HG03139 (cell line): ENCODE results near the gene NHERF1.

Experiments
- ATAC-seq: cut with Tn5 transposase; IDR thresholded peaks from one replicate; pipeline ENCODE4 v1.9.1; 2021; ENCODE audit not compliant: unreplicated experiment

Gene NHERF1

GRCh38 chr17:74732042-74732867 is 16.2 kb upstream of the NHERF1 start:
- no peak for ATAC-seq

DNA sequence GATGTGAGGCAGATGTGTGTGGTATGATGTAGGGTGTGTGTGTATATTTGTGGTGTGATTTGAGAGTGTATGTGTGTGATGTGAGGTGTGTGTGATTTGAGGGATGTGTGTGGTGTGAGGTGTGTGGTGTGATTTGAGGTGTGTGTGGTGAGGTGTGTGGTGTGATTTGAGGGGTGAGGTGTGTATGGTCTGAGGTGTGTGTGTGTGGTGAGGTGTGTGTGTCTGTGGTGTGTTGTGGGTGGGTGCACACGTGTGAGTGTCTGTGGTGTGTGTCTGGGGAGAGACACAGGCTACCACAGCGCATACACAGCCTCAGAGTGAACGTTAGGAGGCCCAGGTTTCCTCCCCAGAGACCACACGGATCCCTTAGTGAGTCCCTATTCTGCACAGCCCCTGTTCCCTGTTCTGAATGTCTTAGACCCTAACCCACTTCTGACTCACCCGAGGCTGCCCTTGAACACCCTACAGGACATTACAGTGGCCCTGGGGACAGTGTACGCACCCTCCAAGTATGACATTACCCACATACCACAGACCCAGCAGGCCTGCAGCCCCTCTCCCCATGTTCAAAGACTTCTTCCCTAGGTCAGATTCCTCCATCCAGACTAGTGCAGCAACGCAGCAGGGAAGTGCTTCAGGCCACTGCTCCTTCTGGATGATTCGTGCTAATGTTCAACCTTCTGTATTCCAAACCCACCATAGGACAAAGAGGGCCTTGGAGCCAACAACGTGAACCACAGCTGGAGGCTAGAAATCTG is 14.9 kb upstream of the NHERF1 start:
- ATAC-seq: no peak

DNA sequence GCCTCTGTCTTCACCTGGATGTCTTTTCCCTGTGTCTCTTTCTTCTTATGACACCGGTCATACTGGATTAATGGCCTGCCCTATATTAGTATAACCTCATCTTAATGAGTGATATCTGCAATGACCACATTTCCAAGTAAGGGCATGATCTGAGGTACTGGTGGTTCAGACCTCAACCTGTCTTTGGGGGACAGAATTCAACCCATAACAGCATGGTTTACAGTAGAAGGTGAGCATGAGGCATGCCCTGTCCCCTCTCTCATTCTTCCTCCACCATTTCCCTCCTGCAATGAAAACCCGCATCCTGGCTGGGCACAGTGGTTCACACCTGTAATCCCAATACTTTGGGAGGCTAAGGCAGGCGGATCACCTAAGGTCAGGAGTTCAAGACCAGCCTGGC is 14.2 kb upstream of the NHERF1 start:
- ATAC-seq: no peak

DNA sequence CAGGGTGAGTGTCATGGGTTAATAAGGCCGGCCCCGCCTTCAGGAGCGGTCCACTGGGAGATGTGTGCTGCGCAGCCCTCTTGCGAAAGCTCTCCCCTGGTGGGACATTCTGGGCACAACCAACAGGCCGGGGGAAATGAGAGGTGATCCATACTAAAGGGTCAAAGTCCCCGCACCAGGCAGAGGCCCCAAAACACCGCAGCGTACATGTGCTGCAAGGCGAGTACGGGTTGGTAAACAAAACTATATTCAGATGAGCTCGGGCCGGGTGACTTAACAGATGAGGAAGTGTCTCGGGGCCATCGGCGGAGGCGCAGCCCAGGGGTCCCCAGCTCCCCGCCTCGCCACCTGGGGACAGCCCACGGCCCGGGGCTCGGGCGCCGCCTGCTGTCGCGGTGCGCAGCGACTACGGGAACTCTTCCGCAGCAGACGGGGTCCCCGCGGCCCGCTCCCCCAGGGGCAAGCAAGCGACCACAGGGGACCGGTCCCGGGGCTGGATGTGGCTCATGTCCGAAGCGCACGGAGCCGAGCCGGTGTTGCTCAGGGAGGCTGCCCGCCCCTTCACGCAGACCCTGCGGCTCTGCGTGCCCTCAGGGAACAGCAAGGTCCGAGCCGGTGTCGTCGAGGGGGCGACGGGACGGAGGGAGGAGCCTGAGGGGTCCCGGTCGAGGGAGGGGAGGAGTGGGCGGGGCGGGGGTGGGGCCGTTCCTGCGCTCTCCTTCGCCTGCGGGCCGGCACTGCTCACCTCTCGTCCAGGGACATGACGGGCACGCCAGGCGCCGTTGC is 11.7 kb upstream of the NHERF1 start, which contains the start of gene RAB37:
RAB37 (plus strand) TSS at position 744 of the 786 bp plus-strand sequence; CDS start at position 761, 17 bp downstream.
- ATAC-seq: no peak

DNA sequence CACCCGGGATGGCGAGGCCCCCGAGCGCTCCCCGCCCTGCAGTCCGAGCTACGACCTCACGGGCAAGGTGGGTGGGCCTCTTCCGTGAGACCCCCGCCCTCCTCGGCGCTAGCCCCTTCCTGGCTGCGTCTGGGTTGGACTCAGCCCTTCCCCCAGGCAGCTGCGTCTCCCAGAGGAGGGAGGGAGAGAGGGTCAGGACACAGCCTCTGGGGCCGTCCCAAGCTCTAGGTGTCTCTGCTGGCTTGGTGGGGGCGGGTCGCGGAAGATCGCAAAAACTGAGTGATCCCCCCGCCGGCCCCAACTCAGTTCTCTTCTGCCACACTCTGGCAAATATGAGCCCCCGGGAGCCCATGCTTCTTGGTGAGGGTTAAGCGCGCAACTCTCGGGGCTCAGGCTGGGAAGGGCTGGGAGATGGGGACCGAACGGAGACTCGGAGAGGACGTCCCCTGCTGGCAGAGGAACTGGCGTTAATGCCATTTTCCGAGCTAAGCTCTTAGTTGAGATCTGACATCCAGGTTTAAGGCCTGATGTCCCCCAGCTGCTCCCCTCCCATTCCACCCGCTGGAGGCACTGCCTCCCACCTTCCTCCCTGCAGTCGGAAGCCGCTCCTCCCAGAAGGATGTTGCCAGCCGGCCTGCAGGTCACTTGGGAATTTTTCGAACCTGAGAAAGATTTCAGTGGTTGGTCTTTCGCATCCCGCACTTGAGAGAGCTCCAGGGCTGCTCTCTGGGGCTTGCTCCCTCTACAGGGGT is 11.0 kb upstream of the NHERF1 start:
- ATAC-seq: no peak

DNA sequence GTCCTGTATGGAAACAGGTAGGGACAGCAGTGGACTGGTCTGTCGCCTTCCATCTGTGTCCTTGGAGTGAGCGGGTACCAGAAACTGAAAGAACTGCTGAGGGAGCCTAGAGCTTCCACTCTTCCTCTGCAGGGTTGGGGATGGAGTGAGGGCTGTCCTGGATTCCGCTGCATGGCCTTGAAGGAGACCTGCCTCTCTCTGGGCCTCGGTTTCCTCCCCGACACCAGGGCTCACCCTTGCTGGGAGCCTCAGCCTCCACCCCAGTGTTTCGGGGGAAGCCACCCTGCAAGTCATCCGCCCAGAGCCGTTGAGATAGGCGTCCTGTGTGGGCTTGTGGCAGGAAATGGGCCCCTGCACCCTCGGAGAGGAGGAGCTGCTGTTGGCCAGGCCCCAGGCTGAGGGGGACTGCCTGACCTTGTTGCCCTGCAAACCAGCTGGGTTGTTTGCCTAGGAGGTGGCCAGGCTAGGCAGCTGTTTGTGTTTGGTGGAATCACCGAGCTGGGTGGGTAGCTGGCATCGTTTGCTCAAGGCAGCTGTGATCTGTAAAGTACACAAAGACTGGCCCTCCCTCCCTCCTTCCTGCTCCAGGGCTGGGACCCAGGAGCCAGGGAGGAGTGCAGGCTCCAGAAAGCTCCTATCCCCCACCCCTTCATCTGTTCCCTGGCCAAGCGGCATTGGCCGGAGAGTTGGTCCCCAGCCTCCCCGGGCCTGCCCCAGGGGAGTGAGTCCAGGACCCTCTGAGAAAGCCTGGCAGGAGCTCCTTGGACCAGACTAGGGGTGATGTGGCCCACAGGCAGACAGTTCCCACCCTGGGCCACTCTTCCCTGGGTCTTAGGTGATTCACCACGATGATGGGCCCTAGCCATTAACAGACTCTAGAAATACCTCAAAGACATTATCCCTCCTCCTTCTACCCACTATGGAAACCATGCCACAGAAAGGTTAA is 10.1 kb upstream of the NHERF1 start:
- peak; percentile 45 for ATAC-seq

DNA sequence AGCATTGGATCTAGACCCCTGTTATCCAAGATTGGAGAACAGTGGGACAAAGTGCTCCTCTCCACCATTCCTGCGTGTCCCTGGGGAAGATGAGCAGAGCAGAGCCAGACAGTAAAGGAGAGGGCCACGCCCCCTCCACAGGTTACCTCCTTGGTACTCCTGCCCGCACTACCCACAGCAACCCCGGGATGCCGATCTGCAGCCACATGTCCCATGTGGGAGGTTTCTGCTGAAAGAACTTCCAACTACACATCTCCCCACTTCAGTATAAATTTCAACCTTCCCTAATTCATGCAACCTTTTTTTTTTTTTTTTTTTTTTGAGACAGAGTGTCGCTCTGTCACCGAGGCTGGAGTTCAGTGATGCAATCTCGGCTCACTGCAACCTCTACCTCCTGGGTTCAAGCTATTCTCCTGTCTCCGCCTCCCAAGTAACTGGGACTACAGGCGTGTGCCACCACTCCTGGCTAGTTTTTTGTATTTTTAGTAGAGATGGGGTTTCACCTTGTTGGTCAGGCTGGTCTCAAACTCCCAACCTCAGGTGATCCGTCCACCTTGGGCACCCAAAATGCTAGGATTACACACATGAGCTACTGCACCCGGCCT is 9.1 kb upstream of the NHERF1 start:
- no peak for ATAC-seq

- ATAC-seq: no peak
Observed at GRCh38 chr17:74740173-74740572, 8.3 kb upstream of the NHERF1 start.

GRCh38 chr17:74740641-74741387 is 7.6 kb upstream of the NHERF1 start:
- no peak for ATAC-seq

DNA sequence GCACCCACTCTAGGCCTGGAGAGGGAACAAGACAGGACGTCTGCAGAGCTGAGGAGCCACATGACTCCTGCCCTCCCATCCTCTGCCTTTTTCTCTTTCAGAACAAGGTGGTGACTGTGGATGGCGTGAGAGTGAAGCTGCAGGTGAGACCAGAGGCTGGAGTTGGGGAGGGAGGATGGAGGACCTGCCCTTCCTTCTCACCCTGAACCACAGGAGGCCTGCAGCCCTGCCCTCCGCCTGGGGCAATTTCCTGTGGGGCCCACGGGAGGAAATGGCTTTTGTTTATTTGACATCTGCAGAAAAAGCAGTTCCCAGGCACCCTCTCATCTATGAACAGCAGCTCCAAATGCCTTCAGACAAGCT is 6.3 kb upstream of the NHERF1 start:
- no peak for ATAC-seq

DNA sequence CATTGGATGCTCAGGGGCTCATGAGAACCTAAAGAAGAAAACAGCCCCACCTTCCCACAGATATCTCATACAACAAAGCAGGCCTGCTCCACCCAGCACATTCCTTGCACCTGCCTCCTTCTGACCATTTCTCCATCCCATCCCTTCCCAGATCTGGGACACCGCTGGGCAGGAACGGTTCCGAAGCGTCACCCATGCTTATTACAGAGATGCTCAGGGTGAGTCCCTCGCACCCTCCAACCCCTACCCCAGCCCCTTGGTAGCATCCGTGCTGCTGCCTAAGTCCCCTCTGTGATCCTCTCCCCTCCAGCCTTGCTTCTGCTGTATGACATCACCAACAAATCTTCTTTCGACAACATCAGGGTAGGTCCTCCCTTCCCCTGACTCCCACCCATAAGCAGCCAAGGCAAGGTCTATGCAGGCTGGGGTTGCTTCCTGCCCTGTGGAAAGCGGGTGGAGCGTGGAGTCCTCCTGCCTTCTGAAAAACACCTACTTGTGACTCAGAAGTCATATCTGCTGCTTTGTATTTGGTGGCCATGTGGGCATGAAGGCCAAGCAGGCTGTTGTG is 5.4 kb upstream of the NHERF1 start:
- ATAC-seq: no peak

DNA sequence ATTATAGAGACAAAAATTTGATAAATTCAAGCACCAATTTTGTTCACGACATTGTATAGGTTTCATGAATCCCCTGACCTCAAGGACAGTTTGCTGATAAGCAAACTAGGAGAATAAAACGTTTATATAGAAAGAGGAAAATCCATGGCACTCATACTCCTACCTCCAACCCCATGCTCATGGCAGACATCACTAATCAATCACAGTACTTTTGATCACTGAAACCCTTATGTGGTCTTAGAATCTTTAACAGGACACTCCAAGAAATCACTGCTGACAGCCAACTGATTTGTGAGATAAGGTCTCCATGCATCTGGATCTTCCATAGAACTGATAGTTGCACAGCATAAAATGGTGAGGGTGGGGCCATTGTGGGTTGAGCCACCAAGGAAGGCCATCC is 4.7 kb upstream of the NHERF1 start:
- no peak for ATAC-seq

DNA sequence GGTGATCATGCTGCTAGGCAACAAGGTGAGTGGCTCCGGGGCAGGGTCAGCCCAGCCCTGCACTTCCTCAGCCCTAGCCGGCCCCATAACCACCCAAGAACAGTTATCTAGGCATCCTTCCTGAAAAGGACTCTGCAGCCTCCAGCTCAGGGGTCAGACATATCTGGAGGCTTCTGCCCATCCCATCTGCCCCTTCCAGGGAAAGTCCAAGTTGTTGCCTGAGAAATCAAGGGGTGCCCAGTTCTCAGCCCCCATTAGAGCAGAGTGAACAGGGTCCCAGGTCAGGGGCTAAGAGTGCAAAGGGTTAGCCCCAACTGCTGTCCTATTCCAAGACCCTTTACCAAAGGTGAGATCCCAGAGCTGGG is 4.1 kb upstream of the NHERF1 start:
- ATAC-seq: no peak

DNA sequence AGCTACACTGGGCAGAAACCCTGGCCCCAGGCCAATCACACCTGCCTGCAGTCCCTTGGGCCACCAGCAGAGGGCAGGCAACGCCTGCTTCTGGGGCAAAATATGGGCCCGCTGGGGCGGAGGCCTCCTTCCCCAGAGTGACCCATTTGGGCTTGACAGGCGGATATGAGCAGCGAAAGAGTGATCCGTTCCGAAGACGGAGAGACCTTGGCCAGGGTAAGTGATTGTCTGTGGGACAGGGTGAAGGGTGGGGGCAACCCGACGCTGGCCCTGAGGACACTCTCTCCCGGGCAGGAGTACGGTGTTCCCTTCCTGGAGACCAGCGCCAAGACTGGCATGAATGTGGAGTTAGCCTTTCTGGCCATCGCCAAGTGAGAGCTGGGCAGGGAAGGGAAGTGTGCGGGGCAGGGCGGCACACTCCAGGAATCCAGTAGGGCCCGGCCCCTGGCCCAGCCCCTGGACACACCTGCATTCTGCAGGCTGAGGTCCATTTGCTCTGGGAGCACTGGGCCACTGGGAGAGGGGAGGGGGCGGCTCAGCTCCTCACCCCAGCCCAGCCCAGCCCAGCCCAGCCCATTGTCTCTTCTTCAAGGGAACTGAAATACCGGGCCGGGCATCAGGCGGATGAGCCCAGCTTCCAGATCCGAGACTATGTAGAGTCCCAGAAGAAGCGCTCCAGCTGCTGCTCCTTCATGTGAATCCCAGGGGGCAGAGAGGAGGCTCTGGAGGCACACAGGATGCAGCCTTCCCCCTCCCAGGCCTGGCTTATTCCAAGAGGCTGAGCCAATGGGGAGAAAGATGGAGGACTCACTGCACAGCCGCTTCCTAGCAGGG is 3.5 kb upstream of the NHERF1 start:
- ATAC-seq: no peak

DNA sequence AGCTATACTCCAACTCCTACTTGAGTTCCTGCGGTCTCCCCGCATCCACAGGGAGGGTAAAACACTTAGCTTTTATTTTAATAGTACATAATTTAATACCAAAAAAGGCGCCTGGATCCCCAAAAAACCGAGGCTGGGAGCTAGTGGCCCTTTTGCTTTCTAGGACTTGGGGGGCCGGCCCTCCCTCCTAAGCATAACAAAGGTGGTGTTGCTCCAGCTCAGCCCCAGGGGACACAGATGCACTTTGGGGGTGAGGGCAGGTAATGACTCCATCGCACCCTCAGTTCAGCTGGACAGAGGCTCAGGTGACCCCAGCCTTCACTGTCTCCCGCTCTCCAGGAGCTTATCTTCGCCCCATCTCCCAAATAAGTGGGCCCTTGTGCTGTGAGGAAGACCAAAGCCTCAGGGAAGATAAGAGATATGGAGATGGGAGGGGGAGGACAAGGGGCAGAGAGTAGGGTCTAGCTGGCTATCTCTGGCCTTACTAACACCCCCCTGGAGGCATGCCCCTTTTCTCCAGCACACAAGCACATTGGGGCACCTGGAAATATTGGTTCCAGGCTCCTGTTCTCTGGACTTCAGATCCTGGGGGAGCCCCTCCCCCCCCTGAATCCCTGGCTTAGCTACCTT is 2.8 kb upstream of the NHERF1 start:
- ATAC-seq: no peak

DNA sequence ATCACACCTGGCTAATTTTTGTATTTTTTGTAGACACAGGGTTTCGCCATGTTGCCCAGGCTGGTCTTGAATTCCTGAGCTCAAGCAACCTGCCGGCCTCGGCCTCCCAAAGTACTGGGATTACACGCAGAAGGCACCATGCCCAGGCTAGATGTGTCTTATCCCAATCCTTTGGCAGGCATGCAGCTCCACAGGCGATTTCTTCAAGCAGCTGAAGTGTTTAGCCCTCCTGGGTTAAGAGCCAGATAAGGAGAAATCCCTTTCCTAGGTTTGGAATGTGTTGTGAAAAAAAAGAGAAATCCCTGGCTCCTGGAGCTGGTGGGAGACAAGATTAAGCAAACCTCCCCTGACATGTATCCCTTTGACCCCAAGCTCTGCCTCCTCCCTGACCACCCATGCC is 2.1 kb upstream of the NHERF1 start:
- no peak for ATAC-seq

- no peak for ATAC-seq
Observed at GRCh38 chr17:74746922-74747321, 1.5 kb upstream of the NHERF1 start.
